Measurements from ENCODE around the gene PPM1F. TPM values are rescaled to one million over a fixed set of nuclear protein-coding genes. Genes with fewer than 3 reads are reported as not detected.

PPM1F gene
- total RNA-seq, 1 experiment from 2014 or later = 19.0 TPM

- no peaks in the 10 kb centered on the region for H3K9me3 Mint-ChIP-seq (ENCODE audit: low read depth, unreplicated experiment)
- BruUV-seq (replicated peaks) = no TSS peak
- no peak overlapping the region for H3K27ac Mint-ChIP-seq (ENCODE audit: unreplicated experiment)
- no peaks in the 10 kb centered on the region for H3K4me1 Mint-ChIP-seq (ENCODE audit: low read depth, unreplicated experiment)
- DNase-seq = no peak
- TF ChIP-seq, protein P1, sequence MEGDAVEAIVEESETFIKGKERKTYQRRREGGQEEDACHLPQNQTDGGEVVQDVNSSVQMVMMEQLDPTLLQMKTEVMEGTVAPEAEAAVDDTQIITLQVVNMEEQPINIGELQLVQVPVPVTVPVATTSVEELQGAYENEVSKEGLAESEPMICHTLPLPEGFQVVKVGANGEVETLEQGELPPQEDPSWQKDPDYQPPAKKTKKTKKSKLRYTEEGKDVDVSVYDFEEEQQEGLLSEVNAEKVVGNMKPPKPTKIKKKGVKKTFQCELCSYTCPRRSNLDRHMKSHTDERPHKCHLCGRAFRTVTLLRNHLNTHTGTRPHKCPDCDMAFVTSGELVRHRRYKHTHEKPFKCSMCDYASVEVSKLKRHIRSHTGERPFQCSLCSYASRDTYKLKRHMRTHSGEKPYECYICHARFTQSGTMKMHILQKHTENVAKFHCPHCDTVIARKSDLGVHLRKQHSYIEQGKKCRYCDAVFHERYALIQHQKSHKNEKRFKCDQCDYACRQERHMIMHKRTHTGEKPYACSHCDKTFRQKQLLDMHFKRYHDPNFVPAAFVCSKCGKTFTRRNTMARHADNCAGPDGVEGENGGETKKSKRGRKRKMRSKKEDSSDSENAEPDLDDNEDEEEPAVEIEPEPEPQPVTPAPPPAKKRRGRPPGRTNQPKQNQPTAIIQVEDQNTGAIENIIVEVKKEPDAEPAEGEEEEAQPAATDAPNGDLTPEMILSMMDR (IDR thresholded peaks at IDR 0.05; ENCODE audit: unreplicated experiment) = no peak
- no peaks in the 10 kb centered on the region for H3K27me3 Mint-ChIP-seq (ENCODE audit: unreplicated experiment)
- H3K4me3 Mint-ChIP-seq (ENCODE audit: low read depth, unreplicated experiment) = no peak overlapping the region
- CTCF ChIA-PET = no interaction called here
- intact Hi-C loops (cut with micrococcal nuclease; ENCODE audit: unreplicated experiment) = no loop called here
- peaks cover 21% of the 10 kb centered on the region for H3K36me3 Mint-ChIP-seq (ENCODE audit: insufficient read depth, unreplicated experiment)
These were observed 25.3 kb downstream of the PPM1F start for GRCh38 chr22:21927174-21927823.

GRCh38 chr22:21926728-21927127 lies 25.9 kb downstream of the PPM1F start:
- no peaks in the 10 kb centered on the region for H3K27me3 Mint-ChIP-seq (ENCODE audit: unreplicated experiment)
- CTCF ChIA-PET = interaction anchor here (0.7 kb wide), 1 partner anchor 317 kb away, joined by 4 read pairs; no protein-coding TSS in a partner anchor
- H3K36me3 Mint-ChIP-seq (ENCODE audit: insufficient read depth, unreplicated experiment) = peaks cover 21% of the 10 kb centered on the region
- no peak overlapping the region for H3K27ac Mint-ChIP-seq (ENCODE audit: unreplicated experiment)
- H3K4me3 Mint-ChIP-seq (ENCODE audit: low read depth, unreplicated experiment) = no peak overlapping the region
- no TSS peak for BruUV-seq (replicated peaks)
- TF ChIP-seq, protein P1 (IDR thresholded peaks at IDR 0.05; ENCODE audit: unreplicated experiment) = no peak
- DNase-seq = no peak
- no peaks in the 10 kb centered on the region for H3K4me1 Mint-ChIP-seq (ENCODE audit: low read depth, unreplicated experiment)
- intact Hi-C loops (cut with micrococcal nuclease; ENCODE audit: unreplicated experiment) = no loop called here
- no peaks in the 10 kb centered on the region for H3K9me3 Mint-ChIP-seq (ENCODE audit: low read depth, unreplicated experiment)

DNA sequence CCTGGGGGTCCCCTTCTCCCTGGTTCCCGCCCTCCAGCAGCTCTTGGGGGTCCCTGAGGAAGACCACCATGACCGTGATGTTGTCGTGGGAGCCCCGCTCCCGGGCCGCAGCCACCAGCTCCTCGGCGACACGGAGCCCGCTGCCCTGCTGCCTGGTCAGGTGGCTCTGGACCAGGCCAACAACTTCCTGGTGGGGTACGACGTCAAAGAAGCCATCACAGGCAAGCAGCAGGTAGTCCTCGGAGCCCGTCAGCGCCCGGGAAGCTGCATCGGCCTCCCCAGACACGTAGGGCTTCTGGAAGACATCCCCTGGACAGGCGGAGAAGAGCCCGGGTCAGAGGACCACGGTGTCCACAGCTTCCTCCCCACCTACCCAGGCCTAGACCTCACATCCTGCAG lies 29.5 kb downstream of the PPM1F start:
- no peak for DNase-seq
- Mint-ChIP-seq H3K27ac (ENCODE audit: unreplicated experiment) (no peak overlapping the region), H3K9me3 (ENCODE audit: low read depth, unreplicated experiment) (no peaks in the 10 kb centered on the region), H3K36me3 (ENCODE audit: insufficient read depth, unreplicated experiment) (peaks cover 10% of the 10 kb centered on the region), H3K4me3 (ENCODE audit: low read depth, unreplicated experiment) (no peak overlapping the region), H3K27me3 (ENCODE audit: unreplicated experiment) (no peaks in the 10 kb centered on the region), H3K4me1 (ENCODE audit: low read depth, unreplicated experiment) (no peaks in the 10 kb centered on the region)
- TF ChIP-seq, protein P1 (IDR thresholded peaks at IDR 0.05; ENCODE audit: unreplicated experiment) = no peak
- intact Hi-C loops (cut with micrococcal nuclease; ENCODE audit: unreplicated experiment) = no loop called here
- BruUV-seq (replicated peaks) = no TSS peak
- CTCF ChIA-PET = interaction anchor here (0.6 kb wide), 1 partner anchor 9 kb away, joined by 4 read pairs; no protein-coding TSS in a partner anchor

- no peaks in the 10 kb centered on the region for H3K27me3 Mint-ChIP-seq (ENCODE audit: unreplicated experiment)
- H3K4me1 Mint-ChIP-seq (ENCODE audit: low read depth, unreplicated experiment) = no peaks in the 10 kb centered on the region
- intact Hi-C loops (cut with micrococcal nuclease; ENCODE audit: unreplicated experiment) = no loop called here
- no peak for DNase-seq
- no peak overlapping the region for H3K4me3 Mint-ChIP-seq (ENCODE audit: low read depth, unreplicated experiment)
- no peak overlapping the region for H3K27ac Mint-ChIP-seq (ENCODE audit: unreplicated experiment)
- BruUV-seq (replicated peaks) = no TSS peak
- CTCF ChIA-PET = no interaction called here
- TF ChIP-seq, protein P1 (IDR thresholded peaks at IDR 0.05; ENCODE audit: unreplicated experiment) = no peak
- H3K36me3 Mint-ChIP-seq (ENCODE audit: insufficient read depth, unreplicated experiment) = peaks cover 10% of the 10 kb centered on the region
- no peaks in the 10 kb centered on the region for H3K9me3 Mint-ChIP-seq (ENCODE audit: low read depth, unreplicated experiment)
These were observed 30.1 kb downstream of the PPM1F start for GRCh38 chr22:21922370-21923162.

Data from Calu3 (cell line).